Measurements from ENCODE around the gene CMIP.

The CMIP gene

GRCh38 chr16:81657224-81657623, 212.6 kb downstream of the CMIP start:
- DNase-seq (ENCODE audit: low read depth in 2 of 2) = no peak

- no peak for DNase-seq (ENCODE audit: low read depth in 2 of 2)
Measured at GRCh38 chr16:81657781-81658180, 213.2 kb downstream of the CMIP start.

- no peak for DNase-seq (ENCODE audit: low read depth in 2 of 2)
Measured at GRCh38 chr16:81658373-81658772, 213.8 kb downstream of the CMIP start.

- DNase-seq (ENCODE audit: low read depth in 2 of 2) = no peak
Measured at GRCh38 chr16:81659249-81659648, 214.6 kb downstream of the CMIP start.

- no peak for DNase-seq (ENCODE audit: low read depth in 2 of 2)
Measured at GRCh38 chr16:81661082-81661481, 216.5 kb downstream of the CMIP start.

GRCh38 chr16:81664153-81664552, 219.5 kb downstream of the CMIP start:
- no peak for DNase-seq (ENCODE audit: low read depth in 2 of 2)

- DNase-seq (ENCODE audit: low read depth in 2 of 2) = no peak
Measured at GRCh38 chr16:81665588-81665987, 221.0 kb downstream of the CMIP start.

- DNase-seq (ENCODE audit: low read depth in 2 of 2) = no peak
Measured at GRCh38 chr16:81666113-81666512, 221.5 kb downstream of the CMIP start.

GRCh38 chr16:81668243-81669097, 223.9 kb downstream of the CMIP start:
- DNase-seq (ENCODE audit: low read depth in 2 of 2) = no peak

- DNase-seq (ENCODE audit: low read depth in 2 of 2) = no peak
Measured at GRCh38 chr16:81669473-81670350, 225.1 kb downstream of the CMIP start.

GRCh38 chr16:81671738-81672597, 227.4 kb downstream of the CMIP start:
- no peak for DNase-seq (ENCODE audit: low read depth in 2 of 2)

GRCh38 chr16:81673432-81673831, 228.8 kb downstream of the CMIP start:
- DNase-seq (ENCODE audit: low read depth in 2 of 2) = no peak

GRCh38 chr16:81675662-81676061, 231.1 kb downstream of the CMIP start:
- DNase-seq (ENCODE audit: low read depth in 2 of 2) = no peak

GRCh38 chr16:81676066-81676882, 231.7 kb downstream of the CMIP start:
- no peak for DNase-seq (ENCODE audit: low read depth in 2 of 2)

- no peak for DNase-seq (ENCODE audit: low read depth in 2 of 2)
Measured at GRCh38 chr16:81676883-81677737, 232.5 kb downstream of the CMIP start.

GRCh38 chr16:81678326-81679095, 233.9 kb downstream of the CMIP start:
- no peak for DNase-seq (ENCODE audit: low read depth in 2 of 2)

- no peak for DNase-seq (ENCODE audit: low read depth in 2 of 2)
Measured at GRCh38 chr16:81679721-81680430, 235.3 kb downstream of the CMIP start.

- no peak for DNase-seq (ENCODE audit: low read depth in 2 of 2)
Measured at GRCh38 chr16:81680444-81681275, 236.1 kb downstream of the CMIP start.
